HEK293 (cell line): ENCODE results near the gene CDK17.

Source experiments
- CTCF ChIA-PET: fragments of 350-600 bp; formaldehyde crosslinking; extraction: SDS; loops from one replicate; lab custom pipeline; 2021; ENCODE audit warnings: antibody characterized with exemption; lab: Yijun Ruan, JAX
- POLR2A ChIA-PET: fragments of 300-600 bp; formaldehyde crosslinking; extraction: SDS; loops from one replicate; lab custom pipeline; 2020; ENCODE audit warnings: antibody characterized with exemption, inconsistent platforms; lab: Yijun Ruan, JAX
- H3K27ac ChIP-seq: fragments of 200-500 bp; sonication (Bioruptor generic); 2 replicates; pipeline ENCODE4 v1.5.1; 2014; ENCODE audit warnings: low read depth, low read length, control low read depth, inconsistent platforms; ENCODE audit errors: extremely low read depth
- H3K36me3 ChIP-seq, 2 experiments: fragments of 200-500 bp in 1 of 2; sonication (Bioruptor generic) in 1 of 2; 1 replicate in 1 of 2; 2 replicates in 1 of 2; pipeline ENCODE4 v1.5.1; 2014 to 2017; ENCODE audit warnings: inconsistent platforms in 2 of 2, low read length in 2 of 2; ENCODE audit not compliant: control insufficient read depth in 2 of 2, insufficient read depth in 1 of 2
- H3K4me1 ChIP-seq: fragments of 200-500 bp; sonication (Bioruptor generic); 2 replicates; pipeline ENCODE4 v1.5.1; 2014; ENCODE audit warnings: mild to moderate bottlenecking, low read length, inconsistent platforms; ENCODE audit not compliant: control insufficient read depth, insufficient read depth
- H3K4me3 ChIP-seq: 2 replicates; pipeline ENCODE4 v1.5.1; 2011; ENCODE audit warnings: low read depth, mild to moderate bottlenecking, control low read depth, low read length, moderate library complexity
- H3K9me3 ChIP-seq: fragments of 200-500 bp; sonication (Bioruptor generic); 2 replicates; pipeline ENCODE4 v1.5.1; 2014; ENCODE audit warnings: low read depth, low read length, inconsistent platforms; ENCODE audit not compliant: control insufficient read depth, insufficient read depth
- BCL11A ChIP-seq: fragments of 450-650 bp; formaldehyde crosslinking; IDR thresholded peaks from 2 replicates; pipeline ENCODE4 v1.5.1; 2016; ENCODE audit warnings: low read depth, missing biosample characterization, missing genetic modification characterization
- GLIS1 ChIP-seq: fragments of 450-650 bp; formaldehyde crosslinking; IDR thresholded peaks from 2 replicates; pipeline ENCODE4 v1.5.1; 2016; ENCODE audit warnings: missing biosample characterization, missing genetic modification characterization
- KLF1 ChIP-seq: fragments of 450-650 bp; formaldehyde crosslinking; IDR thresholded peaks from 2 replicates; pipeline ENCODE4 v1.5.1; 2016; ENCODE audit warnings: missing biosample characterization, missing genetic modification characterization
- PRDM1 ChIP-seq: fragments of 450-650 bp; formaldehyde crosslinking; IDR thresholded peaks from 2 replicates; pipeline ENCODE4; 2016; ENCODE audit warnings: missing biosample characterization, missing genetic modification characterization
- REST ChIP-seq: fragments of 450-650 bp; formaldehyde crosslinking; IDR thresholded peaks from 2 replicates; pipeline ENCODE4 v1.5.1; 2016; ENCODE audit warnings: missing biosample characterization, missing genetic modification characterization
- SCRT2 ChIP-seq: fragments of 450-650 bp; formaldehyde crosslinking; IDR thresholded peaks from 2 replicates; pipeline ENCODE4 v1.5.1; 2016; ENCODE audit warnings: missing biosample characterization, missing genetic modification characterization
- YY2 ChIP-seq: fragments of 450-650 bp; formaldehyde crosslinking; IDR thresholded peaks from 2 replicates; pipeline ENCODE4 v1.5.1; 2016; ENCODE audit warnings: missing biosample characterization, missing genetic modification characterization
- ZIC2 ChIP-seq: fragments of 450-650 bp; formaldehyde crosslinking; IDR thresholded peaks from 2 replicates; pipeline ENCODE4 v1.5.1; 2016; ENCODE audit warnings: missing biosample characterization, missing genetic modification characterization
- ZNF266 ChIP-seq: fragments of 450-650 bp; formaldehyde crosslinking; IDR thresholded peaks from 2 replicates; pipeline ENCODE4 v1.5.1; 2016; ENCODE audit warnings: missing biosample characterization, missing genetic modification characterization, low read depth
- ZNF423 ChIP-seq: fragments of 450-650 bp; formaldehyde crosslinking; IDR thresholded peaks from 2 replicates; pipeline ENCODE4 v1.5.1; 2016; ENCODE audit warnings: missing biosample characterization, missing genetic modification characterization
- ZNF529 ChIP-seq: fragments of 450-650 bp; formaldehyde crosslinking; IDR thresholded peaks from 2 replicates; pipeline ENCODE4 v1.5.1; 2017; ENCODE audit warnings: missing genetic modification characterization, missing biosample characterization; ENCODE audit not compliant: insufficient replicate concordance
- ZNF555 ChIP-seq: fragments of 450-650 bp; formaldehyde crosslinking; conservative IDR thresholded peaks from 2 replicates; pipeline ENCODE4 v1.5.1; 2017; ENCODE audit warnings: missing biosample characterization, mild to moderate bottlenecking, missing genetic modification characterization, inconsistent platforms
- ZNF623 ChIP-seq: fragments of 450-650 bp; formaldehyde crosslinking; IDR thresholded peaks from 2 replicates; pipeline ENCODE4 v1.5.1; 2016; ENCODE audit warnings: missing biosample characterization, missing genetic modification characterization
- ZNF624 ChIP-seq: fragments of 450-650 bp; formaldehyde crosslinking; IDR thresholded peaks from 2 replicates; pipeline ENCODE4 v1.5.1; 2017; ENCODE audit warnings: missing biosample characterization, missing genetic modification characterization
- ZNF654 ChIP-seq: fragments of 450-650 bp; formaldehyde crosslinking; IDR thresholded peaks from 2 replicates; pipeline ENCODE4 v1.5.1; 2016; ENCODE audit warnings: low read depth, missing biosample characterization, missing genetic modification characterization
- ZSCAN16 ChIP-seq: fragments of 450-650 bp; formaldehyde crosslinking; IDR thresholded peaks from 2 replicates; pipeline ENCODE4 v1.5.1; 2016; ENCODE audit warnings: missing biosample characterization, missing genetic modification characterization
- TF ChIP-seq, protein P1 (sequence below): fragments of 450-650 bp; formaldehyde crosslinking; IDR thresholded peaks from 2 replicates; pipeline ENCODE4 v1.5.1; 2017; ENCODE audit warnings: missing biosample characterization, missing genetic modification characterization
- TF ChIP-seq, protein P2 (sequence below): fragments of 450-650 bp; IDR thresholded peaks from 2 replicates; pipeline ENCODE4 v1.5.1; 2018; ENCODE audit warnings: missing biosample characterization, mild to moderate bottlenecking, missing genetic modification characterization
- TF ChIP-seq, protein P3 (sequence below): fragments of 450-650 bp; formaldehyde crosslinking; IDR thresholded peaks from 2 replicates; pipeline ENCODE4 v1.5.1; 2016; ENCODE audit warnings: missing biosample characterization, missing genetic modification characterization

CDK17 gene

GRCh38 chr12:96258104-96258961, 141.9 kb downstream of the CDK17 start:
- POLR2A ChIA-PET: no interaction called here
- Histone ChIP-seq H3K4me3 (no peak overlapping the region), H3K4me1 (peaks cover 7% of the 10 kb centered on the region), H3K27ac (no peak overlapping the region), H3K9me3 (no peaks in the 10 kb centered on the region), H3K36me3 (peaks cover 10 to 21% of the 10 kb centered on the region in 2 experiments)
- CTCF ChIA-PET: interaction anchor here (0.5 to 1.3 kb wide), 3 partner anchors 10 to 289 kb away, joined by 3 to 5 read pairs (median 4); no protein-coding TSS in a partner anchor
- TF ChIP-seq ZNF266 (tag by site-specific recombination) (no peak), KLF1 (peak; percentile 32; the same call in 1 of the 2 replicates), ZNF423 (tag by site-specific recombination) (peak; percentile 84), GLIS1 (tag by site-specific recombination) (peak; percentile 45; the same call in 1 of the 2 replicates), ZSCAN16 (tag by site-specific recombination) (no peak), ZNF654 (tag by site-specific recombination) (no peak), REST (no peak), ZIC2 (tag by site-specific recombination) (peak; percentile 83), ZNF624 (tag by site-specific recombination) (no peak), ZNF529 (tag by site-specific recombination) (no peak), ZNF623 (tag by site-specific recombination) (no peak), BCL11A (no peak)
- TF ChIP-seq, protein P1, sequence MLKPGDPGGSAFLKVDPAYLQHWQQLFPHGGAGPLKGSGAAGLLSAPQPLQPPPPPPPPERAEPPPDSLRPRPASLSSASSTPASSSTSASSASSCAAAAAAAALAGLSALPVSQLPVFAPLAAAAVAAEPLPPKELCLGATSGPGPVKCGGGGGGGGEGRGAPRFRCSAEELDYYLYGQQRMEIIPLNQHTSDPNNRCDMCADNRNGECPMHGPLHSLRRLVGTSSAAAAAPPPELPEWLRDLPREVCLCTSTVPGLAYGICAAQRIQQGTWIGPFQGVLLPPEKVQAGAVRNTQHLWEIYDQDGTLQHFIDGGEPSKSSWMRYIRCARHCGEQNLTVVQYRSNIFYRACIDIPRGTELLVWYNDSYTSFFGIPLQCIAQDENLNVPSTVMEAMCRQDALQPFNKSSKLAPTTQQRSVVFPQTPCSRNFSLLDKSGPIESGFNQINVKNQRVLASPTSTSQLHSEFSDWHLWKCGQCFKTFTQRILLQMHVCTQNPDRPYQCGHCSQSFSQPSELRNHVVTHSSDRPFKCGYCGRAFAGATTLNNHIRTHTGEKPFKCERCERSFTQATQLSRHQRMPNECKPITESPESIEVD (tag by site-specific recombination): peak; percentile 53
- TF ChIP-seq, protein P2, sequence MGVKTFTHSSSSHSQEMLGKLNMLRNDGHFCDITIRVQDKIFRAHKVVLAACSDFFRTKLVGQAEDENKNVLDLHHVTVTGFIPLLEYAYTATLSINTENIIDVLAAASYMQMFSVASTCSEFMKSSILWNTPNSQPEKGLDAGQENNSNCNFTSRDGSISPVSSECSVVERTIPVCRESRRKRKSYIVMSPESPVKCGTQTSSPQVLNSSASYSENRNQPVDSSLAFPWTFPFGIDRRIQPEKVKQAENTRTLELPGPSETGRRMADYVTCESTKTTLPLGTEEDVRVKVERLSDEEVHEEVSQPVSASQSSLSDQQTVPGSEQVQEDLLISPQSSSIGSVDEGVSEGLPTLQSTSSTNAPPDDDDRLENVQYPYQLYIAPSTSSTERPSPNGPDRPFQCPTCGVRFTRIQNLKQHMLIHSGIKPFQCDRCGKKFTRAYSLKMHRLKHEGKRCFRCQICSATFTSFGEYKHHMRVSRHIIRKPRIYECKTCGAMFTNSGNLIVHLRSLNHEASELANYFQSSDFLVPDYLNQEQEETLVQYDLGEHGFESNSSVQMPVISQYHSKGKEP (tag by site-specific recombination): 0 out of 2 replicates have a peak, but pooled peaks have one; percentile 35

DNA sequence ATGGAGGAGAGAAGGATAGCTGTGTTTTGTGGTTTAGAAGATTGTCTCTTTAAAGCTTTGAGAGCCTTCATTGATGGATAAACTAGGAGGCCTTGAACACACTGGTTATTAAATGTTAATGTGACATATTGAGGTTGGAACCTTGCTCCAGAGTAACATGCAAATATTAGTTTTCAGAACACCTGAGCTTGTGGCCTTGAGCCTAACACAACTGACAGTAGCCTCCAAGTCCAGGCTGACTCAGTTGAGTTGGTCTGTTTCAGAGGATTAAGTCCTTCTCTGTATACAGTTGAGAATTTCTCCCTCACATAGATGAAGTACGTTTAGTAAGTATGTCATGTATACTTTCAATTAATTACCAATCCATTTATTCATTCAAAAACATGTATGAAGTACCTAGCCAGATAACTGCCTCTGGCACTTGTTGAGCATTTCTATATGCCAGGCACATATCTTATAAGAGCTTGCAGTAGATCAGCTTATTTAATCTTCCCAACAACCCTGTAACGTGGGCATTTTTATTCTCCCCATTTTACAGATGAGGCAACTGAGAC, 142.6 kb downstream of the CDK17 start:
- Histone ChIP-seq H3K9me3 (no peaks in the 10 kb centered on the region), H3K4me1 (peaks cover 7% of the 10 kb centered on the region), H3K4me3 (no peak overlapping the region), H3K36me3 (peaks cover 7 to 21% of the 10 kb centered on the region in 2 experiments), H3K27ac (no peak overlapping the region)
- ChIA-PET CTCF (interaction anchor here (0.5 to 1.3 kb wide), 3 partner anchors 9 to 289 kb away, joined by 3 to 5 read pairs (median 4); no protein-coding TSS in a partner anchor), POLR2A (no interaction called here)
- no peak for TF ChIP-seq YY2 (tag by site-specific recombination)
- no peak for TF ChIP-seq PRDM1 (tag by site-specific recombination)
- no peak for TF ChIP-seq REST
- TF ChIP-seq SCRT2 (tag by site-specific recombination): peak; percentile 56
- TF ChIP-seq, protein P3, sequence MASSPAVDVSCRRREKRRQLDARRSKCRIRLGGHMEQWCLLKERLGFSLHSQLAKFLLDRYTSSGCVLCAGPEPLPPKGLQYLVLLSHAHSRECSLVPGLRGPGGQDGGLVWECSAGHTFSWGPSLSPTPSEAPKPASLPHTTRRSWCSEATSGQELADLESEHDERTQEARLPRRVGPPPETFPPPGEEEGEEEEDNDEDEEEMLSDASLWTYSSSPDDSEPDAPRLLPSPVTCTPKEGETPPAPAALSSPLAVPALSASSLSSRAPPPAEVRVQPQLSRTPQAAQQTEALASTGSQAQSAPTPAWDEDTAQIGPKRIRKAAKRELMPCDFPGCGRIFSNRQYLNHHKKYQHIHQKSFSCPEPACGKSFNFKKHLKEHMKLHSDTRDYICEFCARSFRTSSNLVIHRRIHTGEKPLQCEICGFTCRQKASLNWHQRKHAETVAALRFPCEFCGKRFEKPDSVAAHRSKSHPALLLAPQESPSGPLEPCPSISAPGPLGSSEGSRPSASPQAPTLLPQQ (tag by site-specific recombination): no peak
- TF ChIP-seq ZNF555 (tag by site-specific recombination): no peak
